Endothelial cell of umbilical vein (primary cell): ENCODE results near the gene DGKA.

Source experiments
- EZH2 ChIP-seq: IDR thresholded peaks from 2 replicates; pipeline ENCODE4 v1.6.1; 2012; ENCODE audit warnings: borderline replicate concordance, low read depth, mild to moderate bottlenecking, moderate library complexity, low read length, inconsistent platforms; ENCODE audit not compliant: severe bottlenecking
- FOS ChIP-seq: IDR thresholded peaks from 2 replicates; pipeline ENCODE4 v1.6.1; 2011; ENCODE audit warnings: mild to moderate bottlenecking, low read length, moderate library complexity, borderline replicate concordance; ENCODE audit not compliant: insufficient read depth
- JUN ChIP-seq: IDR thresholded peaks from 2 replicates; pipeline ENCODE4 v1.6.1; 2011; ENCODE audit warnings: borderline replicate concordance, low read depth; ENCODE audit not compliant: insufficient read length, insufficient read depth
- MYC ChIP-seq: IDR thresholded peaks from one replicate; pipeline ENCODE4 v1.6.1; 2011; ENCODE audit warnings: mild to moderate bottlenecking, low read depth, low read length
- POLR2A ChIP-seq: IDR thresholded peaks from 2 replicates; pipeline ENCODE4 v1.6.1; 2012; ENCODE audit warnings: low read depth, mild to moderate bottlenecking, control low read depth, low read length
- POLR2AphosphoS5 ChIP-seq: IDR thresholded peaks from 2 replicates; pipeline ENCODE4 v1.6.1; 2012; ENCODE audit warnings: low read depth, mild to moderate bottlenecking, control low read depth, low read length, moderate library complexity; ENCODE audit not compliant: insufficient read depth
- TF ChIP-seq, protein P1 (sequence below), 2 donors: IDR thresholded peaks; 1 replicate in 1 of 2; 2 replicates in 1 of 2; pipeline ENCODE4 v1.5.1; 2011; ENCODE audit warnings: low read length in 2 of 2, mild to moderate bottlenecking in 2 of 2, moderate library complexity in 2 of 2, control low read depth in 1 of 2, inconsistent platforms in 1 of 2, low read depth in 1 of 2; ENCODE audit not compliant: insufficient read depth in 1 of 2; ENCODE audit errors: extremely low read depth in 1 of 2
- TF ChIP-seq, protein P2 (sequence below): IDR thresholded peaks from 2 replicates; pipeline ENCODE4 v1.6.1; 2011; ENCODE audit not compliant: insufficient read depth, insufficient read length

GRCh38 chr12:55982319-55982936, 51.5 kb downstream of the DGKA start:
- TF ChIP-seq, protein P1, sequence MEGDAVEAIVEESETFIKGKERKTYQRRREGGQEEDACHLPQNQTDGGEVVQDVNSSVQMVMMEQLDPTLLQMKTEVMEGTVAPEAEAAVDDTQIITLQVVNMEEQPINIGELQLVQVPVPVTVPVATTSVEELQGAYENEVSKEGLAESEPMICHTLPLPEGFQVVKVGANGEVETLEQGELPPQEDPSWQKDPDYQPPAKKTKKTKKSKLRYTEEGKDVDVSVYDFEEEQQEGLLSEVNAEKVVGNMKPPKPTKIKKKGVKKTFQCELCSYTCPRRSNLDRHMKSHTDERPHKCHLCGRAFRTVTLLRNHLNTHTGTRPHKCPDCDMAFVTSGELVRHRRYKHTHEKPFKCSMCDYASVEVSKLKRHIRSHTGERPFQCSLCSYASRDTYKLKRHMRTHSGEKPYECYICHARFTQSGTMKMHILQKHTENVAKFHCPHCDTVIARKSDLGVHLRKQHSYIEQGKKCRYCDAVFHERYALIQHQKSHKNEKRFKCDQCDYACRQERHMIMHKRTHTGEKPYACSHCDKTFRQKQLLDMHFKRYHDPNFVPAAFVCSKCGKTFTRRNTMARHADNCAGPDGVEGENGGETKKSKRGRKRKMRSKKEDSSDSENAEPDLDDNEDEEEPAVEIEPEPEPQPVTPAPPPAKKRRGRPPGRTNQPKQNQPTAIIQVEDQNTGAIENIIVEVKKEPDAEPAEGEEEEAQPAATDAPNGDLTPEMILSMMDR (IDR thresholded peaks at IDR 0.05; ENCODE audit: extremely low read depth in 1 of 2, insufficient read depth in 1 of 2, low read depth in 1 of 2, low read length in 2 of 2), result no peak
- TF ChIP-seq EZH2 (no peak), MYC (no peak), FOS (no peak), POLR2A (no peak), POLR2AphosphoS5 (no peak), JUN (no peak)
- TF ChIP-seq, protein P2, sequence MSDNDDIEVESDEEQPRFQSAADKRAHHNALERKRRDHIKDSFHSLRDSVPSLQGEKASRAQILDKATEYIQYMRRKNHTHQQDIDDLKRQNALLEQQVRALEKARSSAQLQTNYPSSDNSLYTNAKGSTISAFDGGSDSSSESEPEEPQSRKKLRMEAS, result no peak
